Measurements from ENCODE around the gene MPV17. TPM values are rescaled to one million over a fixed set of nuclear protein-coding genes. Genes with fewer than 3 reads are reported as not detected.
"Not testable (repeated sequence)": the region's sequence is repeated elsewhere in the genome, so short reads cannot be mapped to it uniquely, and the experiment has no call there.

The MPV17 gene
- polyA plus RNA-seq, 4 donors: 72.0 to 89.4 (median 81.4) TPM

GRCh38 chr2:27323596-27324285 is 844 bp upstream of the MPV17 start:
- no peak for DNase-seq (ENCODE audit: low read depth in 4 of 4, low spot score in 3 of 4)

- DNase-seq (ENCODE audit: low read depth in 4 of 4, low spot score in 3 of 4): no peak
These were observed 564 bp downstream of the MPV17 start for GRCh38 chr2:27322301-27322765.

- no peak for DNase-seq (ENCODE audit: low read depth in 4 of 4, low spot score in 3 of 4)
These were observed 1.8 kb downstream of the MPV17 start for GRCh38 chr2:27320958-27321543.

GRCh38 chr2:27319839-27320238 is 3.1 kb downstream of the MPV17 start:
- not testable (repeated sequence) for DNase-seq (ENCODE audit: low read depth in 4 of 4, low spot score in 3 of 4)

- DNase-seq (ENCODE audit: low read depth in 4 of 4, low spot score in 3 of 4): no peak
These were observed 6.1 kb downstream of the MPV17 start for GRCh38 chr2:27316655-27317412.

- DNase-seq (ENCODE audit: low read depth in 4 of 4, low spot score in 3 of 4): no peak
These were observed 7.8 kb downstream of the MPV17 start for GRCh38 chr2:27315122-27315521.

- no peak for DNase-seq (ENCODE audit: low read depth in 4 of 4, low spot score in 3 of 4)
These were observed 8.2 kb downstream of the MPV17 start for GRCh38 chr2:27314709-27315108.

GRCh38 chr2:27313882-27314645 is 8.8 kb downstream of the MPV17 start:
- DNase-seq (ENCODE audit: low read depth in 4 of 4, low spot score in 3 of 4): no peak

GRCh38 chr2:27312152-27312551 is 10.7 kb downstream of the MPV17 start:
- DNase-seq (ENCODE audit: low read depth in 4 of 4, low spot score in 3 of 4): no peak

- no peak for DNase-seq (ENCODE audit: low read depth in 4 of 4, low spot score in 3 of 4)
These were observed 13.2 kb downstream of the MPV17 start for GRCh38 chr2:27309651-27310050.

- DNase-seq (ENCODE audit: low read depth in 4 of 4, low spot score in 3 of 4): peak in 2 of 4 donors; percentile 62 to 67
These were observed 14.5 kb downstream of the MPV17 start, which contains the start of gene UCN for GRCh38 chr2:27308359-27308881. Gene UCN (minus strand): TSS chr2:27308445. CDS start chr2:27307895, 550 bp downstream.

- DNase-seq (ENCODE audit: low read depth in 4 of 4, low spot score in 3 of 4): no peak
These were observed 15.1 kb downstream of the MPV17 start for GRCh38 chr2:27307545-27308358.

- no peak for DNase-seq (ENCODE audit: low read depth in 4 of 4, low spot score in 3 of 4)
These were observed 15.7 kb downstream of the MPV17 start for GRCh38 chr2:27307287-27307544.

- no peak for DNase-seq (ENCODE audit: low read depth in 4 of 4, low spot score in 3 of 4)
These were observed 16.2 kb downstream of the MPV17 start for GRCh38 chr2:27306573-27307286.

- no peak for DNase-seq (ENCODE audit: low read depth in 4 of 4, low spot score in 3 of 4)
These were observed 16.8 kb downstream of the MPV17 start for GRCh38 chr2:27306136-27306535.

- DNase-seq (ENCODE audit: low read depth in 4 of 4, low spot score in 3 of 4): no peak
These were observed 17.4 kb downstream of the MPV17 start for GRCh38 chr2:27305516-27305915.

- DNase-seq (ENCODE audit: low read depth in 4 of 4, low spot score in 3 of 4): no peak
These were observed 18.2 kb downstream of the MPV17 start for GRCh38 chr2:27304488-27305240.
